DOHH2 (cell line): Measurements from ENCODE around the gene PPFIBP2.

ENCODE experiments used
- H3F3A ChIP-seq: fragments of 200-600 bp; sonication (generic), shearing (Covaris generic); 2 replicates; pipeline ENCODE4 v1.6.0; 2016; ENCODE audit warnings: antibody characterized with exemption, mild to moderate bottlenecking; ENCODE audit not compliant: control insufficient read depth, insufficient read depth
- H3K27ac ChIP-seq: fragments of 200-600 bp; sonication (generic); 2 replicates; pipeline ENCODE4 v1.5.1; 2014; ENCODE audit warnings: low read depth, mild to moderate bottlenecking, low read length, moderate library complexity
- H3K27me3 ChIP-seq: fragments of 200-600 bp; sonication (generic); 2 replicates; pipeline ENCODE4 v1.6.1; 2014; ENCODE audit warnings: mild to moderate bottlenecking, low read length, mixed read lengths; ENCODE audit not compliant: control insufficient read depth
- H3K36me3 ChIP-seq: fragments of 200-600 bp; sonication (generic); 2 replicates; pipeline ENCODE4 v1.6.1; 2014; ENCODE audit warnings: mild to moderate bottlenecking, low read length, moderate library complexity, mixed read lengths; ENCODE audit not compliant: control insufficient read depth
- H3K4me1 ChIP-seq: fragments of 200-600 bp; sonication (generic); 2 replicates; pipeline ENCODE4 v1.6.1; 2014; ENCODE audit warnings: mild to moderate bottlenecking, low read length, mixed read lengths; ENCODE audit not compliant: control insufficient read depth
- H3K4me2 ChIP-seq: fragments of 200-600 bp; sonication (generic); 2 replicates; pipeline ENCODE4 v1.6.0; 2014; ENCODE audit warnings: mild to moderate bottlenecking, low read length, moderate library complexity
- H3K4me3 ChIP-seq: fragments of 200-600 bp; sonication (generic); 2 replicates; pipeline ENCODE4 v1.5.1; 2014; ENCODE audit warnings: mild to moderate bottlenecking, low read length, mixed read lengths
- H3K79me2 ChIP-seq: fragments of 200-600 bp; sonication (generic); 2 replicates; pipeline ENCODE4 v1.6.1; 2014; ENCODE audit warnings: mild to moderate bottlenecking, low read length, mixed read lengths; ENCODE audit not compliant: control insufficient read depth
- H3K9me2 ChIP-seq: fragments of 200-600 bp; sonication (generic); replicated peaks from 2 replicates; pipeline ENCODE4 v1.6.1; 2014; ENCODE audit warnings: mild to moderate bottlenecking, low read length, mixed read lengths; ENCODE audit not compliant: control insufficient read depth
- H3K9me3 ChIP-seq: fragments of 200-600 bp; sonication (generic); 2 replicates; pipeline ENCODE4 v1.6.1; 2014; ENCODE audit warnings: antibody characterized with exemption, low read length, mixed read lengths; ENCODE audit not compliant: control insufficient read depth, insufficient read depth
- H4K20me1 ChIP-seq: fragments of 200-600 bp; sonication (generic); 2 replicates; pipeline ENCODE4 v1.6.0; 2014; ENCODE audit warnings: low read depth, mild to moderate bottlenecking, antibody characterized with exemption, low read length, moderate library complexity; ENCODE audit not compliant: control insufficient read depth, insufficient read depth
- CTCF ChIP-seq: fragments of 200-600 bp; sonication (generic); IDR thresholded peaks from one replicate; pipeline ENCODE4 v1.5.1; 2014; ENCODE audit warnings: antibody characterized with exemption, mild to moderate bottlenecking, low read depth, low read length; ENCODE audit not compliant: poor library complexity, severe bottlenecking
- EZH2phosphoT487 ChIP-seq: fragments of 200-600 bp; sonication (generic); IDR thresholded peaks from 2 replicates; pipeline ENCODE4 v1.6.1; 2017; ENCODE audit warnings: borderline replicate concordance, mild to moderate bottlenecking, antibody characterized with exemption, low read length, moderate library complexity, mixed read lengths

PPFIBP2 gene

DNA sequence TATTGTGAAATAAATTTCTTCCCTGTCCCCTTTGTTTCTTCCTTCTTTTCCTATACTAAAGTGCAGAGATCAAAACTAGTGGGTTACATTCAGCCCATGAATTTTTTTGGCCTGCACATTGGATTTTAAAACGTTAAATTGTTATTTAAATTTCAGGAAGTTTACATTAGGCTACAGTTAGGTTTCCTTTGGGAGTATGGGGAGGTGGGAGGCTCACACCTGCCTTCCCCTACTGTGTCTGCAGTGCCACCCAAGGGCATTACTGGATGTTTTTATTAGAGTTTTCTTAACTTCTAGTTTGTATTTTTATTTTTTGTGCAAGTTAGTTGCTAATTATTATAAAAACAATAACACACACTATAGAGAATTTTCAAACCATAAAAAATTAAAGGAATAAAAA is 107.8 kb downstream of the PPFIBP2 start:
- H3K79me2 ChIP-seq, result no peaks in the 10 kb centered on the region
- no peak overlapping the region for H3K27ac ChIP-seq
- no peak overlapping the region for H3K4me3 ChIP-seq
- no peak overlapping the region for H3K4me2 ChIP-seq
- H3K9me2 ChIP-seq, result no peaks in the 10 kb centered on the region
- TF ChIP-seq EZH2phosphoT487, result no peak
- no peak for TF ChIP-seq CTCF
- no peaks in the 10 kb centered on the region for H3K4me1 ChIP-seq
- H3K36me3 ChIP-seq, result no peaks in the 10 kb centered on the region
- H4K20me1 ChIP-seq, result no peaks in the 10 kb centered on the region
- no peaks in the 10 kb centered on the region for H3K27me3 ChIP-seq
- no peaks in the 10 kb centered on the region for H3F3A ChIP-seq
- H3K9me3 ChIP-seq, result no peaks in the 10 kb centered on the region

- Histone ChIP-seq H3K4me1 (no peaks in the 10 kb centered on the region), H3F3A (no peaks in the 10 kb centered on the region), H3K4me3 (no peak overlapping the region), H3K79me2 (no peaks in the 10 kb centered on the region), H3K9me2 (no peaks in the 10 kb centered on the region), H3K9me3 (no peaks in the 10 kb centered on the region), H3K27ac (no peak overlapping the region), H3K27me3 (no peaks in the 10 kb centered on the region), H4K20me1 (no peaks in the 10 kb centered on the region), H3K36me3 (no peaks in the 10 kb centered on the region), H3K4me2 (no peak overlapping the region)
- TF ChIP-seq EZH2phosphoT487 (no peak), CTCF (no peak)
Observed at GRCh38 chr11:7622721-7623120, 108.9 kb downstream of the PPFIBP2 start.

GRCh38 chr11:7628660-7629059 is 114.9 kb downstream of the PPFIBP2 start:
- Histone ChIP-seq H3K27ac (no peak overlapping the region), H3K27me3 (no peaks in the 10 kb centered on the region), H3K36me3 (peaks cover 12% of the 10 kb centered on the region; the same call in 1 of the 2 replicates), H4K20me1 (no peaks in the 10 kb centered on the region), H3K4me3 (no peak overlapping the region), H3F3A (no peaks in the 10 kb centered on the region), H3K4me1 (no peaks in the 10 kb centered on the region), H3K4me2 (no peak overlapping the region), H3K79me2 (no peaks in the 10 kb centered on the region), H3K9me2 (no peaks in the 10 kb centered on the region), H3K9me3 (no peaks in the 10 kb centered on the region)
- TF ChIP-seq CTCF, result no peak
- no peak for TF ChIP-seq EZH2phosphoT487

DNA sequence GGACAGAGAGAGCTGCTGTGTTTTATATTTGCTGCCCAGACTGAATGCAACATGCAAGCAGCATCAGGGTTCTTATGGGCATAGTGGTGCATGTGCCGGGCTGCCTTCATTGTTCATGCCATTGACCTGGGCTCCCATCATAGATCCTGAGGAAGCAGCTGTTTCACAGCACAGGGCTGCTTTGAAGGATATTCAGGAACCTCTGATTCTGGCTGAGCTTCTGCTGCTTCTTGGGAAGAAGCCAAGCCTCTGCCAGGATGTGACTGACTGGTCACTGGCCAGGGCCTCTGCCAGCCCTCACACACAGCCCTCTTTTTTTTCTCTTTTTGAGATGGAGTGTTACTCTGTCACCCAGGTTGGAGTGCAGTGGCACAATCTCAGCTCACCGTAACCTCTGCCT is 116.2 kb downstream of the PPFIBP2 start:
- H3K9me3 ChIP-seq, result no peaks in the 10 kb centered on the region
- no peaks in the 10 kb centered on the region for H3K27me3 ChIP-seq
- no peaks in the 10 kb centered on the region for H3K4me1 ChIP-seq
- no peaks in the 10 kb centered on the region for H3K79me2 ChIP-seq
- H3K27ac ChIP-seq, result no peak overlapping the region
- H3K4me3 ChIP-seq, result no peak overlapping the region
- TF ChIP-seq EZH2phosphoT487 (no peak), CTCF (no peak)
- no peaks in the 10 kb centered on the region for H3F3A ChIP-seq
- H3K36me3 ChIP-seq, result peaks cover 16% of the 10 kb centered on the region
- no peaks in the 10 kb centered on the region for H4K20me1 ChIP-seq
- H3K9me2 ChIP-seq, result no peaks in the 10 kb centered on the region
- H3K4me2 ChIP-seq, result no peak overlapping the region
